ENCODE results near the gene SPON2. TPM values are rescaled to one million over a fixed set of nuclear protein-coding genes. Genes with fewer than 3 reads are reported as not detected.

The SPON2 gene
- total RNA-seq, 2 experiments from 2014 or later: 8.4 to 35.3 TPM

DNA sequence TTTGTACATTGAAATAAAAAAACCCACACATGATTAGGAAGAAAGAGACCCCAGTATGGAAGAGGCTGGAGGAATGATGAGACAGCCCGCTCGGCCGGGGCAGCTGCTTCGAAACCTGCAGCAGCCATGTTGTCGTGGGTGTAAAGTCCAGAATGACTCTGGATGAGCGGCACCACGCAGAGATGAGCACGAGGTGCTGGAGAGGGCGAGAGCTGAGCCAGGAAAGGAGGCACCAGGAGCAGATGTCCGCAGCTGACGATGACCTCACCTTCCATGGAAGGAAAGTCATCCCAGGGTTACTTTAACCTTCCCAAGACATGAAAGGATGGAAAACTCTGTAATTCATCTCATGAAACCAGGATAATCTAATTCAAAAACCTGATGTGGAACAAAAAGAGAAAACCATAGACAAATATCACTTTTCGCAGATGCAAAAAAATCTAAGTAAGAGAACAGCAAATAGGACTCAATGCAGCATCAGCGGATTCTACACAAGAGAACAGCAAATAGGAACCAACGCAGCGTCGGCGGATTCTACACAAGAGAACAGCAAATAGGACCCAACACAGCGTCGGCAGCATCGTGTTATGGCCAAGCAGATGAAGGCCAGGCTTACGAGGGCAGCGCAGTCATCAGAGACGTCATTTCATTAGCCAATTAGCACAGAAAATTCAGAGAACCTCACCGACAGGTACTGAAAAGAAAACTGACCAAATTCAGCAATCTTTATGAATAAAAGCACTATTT is 25.9 kb upstream of the SPON2 start:
- no peak overlapping the region for H3K4me2 ChIP-seq (ENCODE audit: low read length)
- DNase-seq (ENCODE audit: low spot score): no peak
- peaks cover 25% of the 10 kb centered on the region for H3K4me1 ChIP-seq (ENCODE audit: insufficient read depth, low read length, poor library complexity, severe bottlenecking)
- intact Hi-C loops (cut with micrococcal nuclease; ENCODE audit: unreplicated experiment): no loop called here
- no peaks in the 10 kb centered on the region for H3K36me3 ChIP-seq (ENCODE audit: insufficient read depth, low read length)
- H3K9me3 ChIP-seq (ENCODE audit: low read length): no peaks in the 10 kb centered on the region
- H3K27ac ChIP-seq (ENCODE audit: low read depth, low read length, poor library complexity, severe bottlenecking): no peak overlapping the region
- TF ChIP-seq, protein P1, sequence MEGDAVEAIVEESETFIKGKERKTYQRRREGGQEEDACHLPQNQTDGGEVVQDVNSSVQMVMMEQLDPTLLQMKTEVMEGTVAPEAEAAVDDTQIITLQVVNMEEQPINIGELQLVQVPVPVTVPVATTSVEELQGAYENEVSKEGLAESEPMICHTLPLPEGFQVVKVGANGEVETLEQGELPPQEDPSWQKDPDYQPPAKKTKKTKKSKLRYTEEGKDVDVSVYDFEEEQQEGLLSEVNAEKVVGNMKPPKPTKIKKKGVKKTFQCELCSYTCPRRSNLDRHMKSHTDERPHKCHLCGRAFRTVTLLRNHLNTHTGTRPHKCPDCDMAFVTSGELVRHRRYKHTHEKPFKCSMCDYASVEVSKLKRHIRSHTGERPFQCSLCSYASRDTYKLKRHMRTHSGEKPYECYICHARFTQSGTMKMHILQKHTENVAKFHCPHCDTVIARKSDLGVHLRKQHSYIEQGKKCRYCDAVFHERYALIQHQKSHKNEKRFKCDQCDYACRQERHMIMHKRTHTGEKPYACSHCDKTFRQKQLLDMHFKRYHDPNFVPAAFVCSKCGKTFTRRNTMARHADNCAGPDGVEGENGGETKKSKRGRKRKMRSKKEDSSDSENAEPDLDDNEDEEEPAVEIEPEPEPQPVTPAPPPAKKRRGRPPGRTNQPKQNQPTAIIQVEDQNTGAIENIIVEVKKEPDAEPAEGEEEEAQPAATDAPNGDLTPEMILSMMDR (conservative IDR thresholded peaks at IDR 0.05; ENCODE audit: low read length): no peak
- TF ChIP-seq EZH2phosphoT487 (IDR thresholded peaks at IDR 0.05; ENCODE audit: borderline replicate concordance, low read depth, low read length): no peak
- no peaks in the 10 kb centered on the region for H3K9me2 ChIP-seq (ENCODE audit: insufficient read depth, low read length)
- H3K79me2 ChIP-seq (ENCODE audit: insufficient read depth, low read depth, low read length): no peaks in the 10 kb centered on the region
- no peak overlapping the region for H3K4me3 ChIP-seq (ENCODE audit: low read depth, low read length, poor library complexity, severe bottlenecking)
- ChIA-PET POLR2A (no interaction called here), CTCF (ENCODE audit: unreplicated experiment) (no interaction called here)
- no peaks in the 10 kb centered on the region for H4K20me1 ChIP-seq (ENCODE audit: insufficient read depth, low read length)
- H2AFZ ChIP-seq (ENCODE audit: low read length): no peak overlapping the region
- BruUV-seq (replicated peaks): TSS peak; percentile 55

DNA sequence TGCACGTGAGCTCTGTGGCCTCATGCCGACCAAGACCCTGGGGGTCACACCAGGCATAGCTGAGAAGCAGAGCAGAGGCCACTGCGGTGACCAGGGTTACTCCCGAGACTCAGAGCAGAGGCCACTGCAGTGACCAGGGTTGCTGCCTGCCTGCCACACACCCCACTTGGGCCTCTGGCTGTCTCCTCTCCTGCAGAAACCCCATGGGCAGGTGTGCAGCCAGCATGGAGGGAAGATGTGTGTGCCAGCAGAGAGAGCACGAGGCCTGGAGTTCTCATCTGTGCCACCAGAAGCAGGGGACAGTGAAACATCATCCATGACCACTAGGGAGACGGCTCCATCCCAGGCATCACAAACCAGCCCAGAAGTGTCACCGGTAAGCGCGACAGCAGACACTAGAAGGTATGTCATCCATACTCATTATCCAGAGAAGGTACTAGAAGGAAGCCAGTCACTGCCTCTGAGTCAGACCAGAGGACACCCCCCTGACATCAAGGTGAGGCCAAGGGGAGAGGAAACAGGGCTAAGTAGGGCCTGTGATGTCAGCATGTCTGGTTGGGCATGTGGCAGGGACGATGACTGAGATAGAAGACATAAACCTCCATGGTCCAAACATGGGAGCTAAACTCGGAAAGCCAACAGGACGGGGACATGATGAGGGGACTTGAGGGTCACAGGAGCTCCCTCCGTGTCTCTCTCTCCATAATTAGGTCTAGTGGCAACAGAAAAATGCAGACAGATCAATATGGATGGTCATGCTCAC is 24.2 kb upstream of the SPON2 start:
- Histone ChIP-seq H3K27ac (ENCODE audit: low read depth, low read length, poor library complexity, severe bottlenecking) (no peak overlapping the region), H3K9me2 (ENCODE audit: insufficient read depth, low read length) (no peaks in the 10 kb centered on the region), H3K9me3 (ENCODE audit: low read length) (no peaks in the 10 kb centered on the region), H3K4me2 (ENCODE audit: low read length) (no peak overlapping the region), H4K20me1 (ENCODE audit: insufficient read depth, low read length) (no peaks in the 10 kb centered on the region), H3K36me3 (ENCODE audit: insufficient read depth, low read length) (no peaks in the 10 kb centered on the region), H3K4me1 (ENCODE audit: insufficient read depth, low read length, poor library complexity, severe bottlenecking) (peaks cover 16% of the 10 kb centered on the region), H2AFZ (ENCODE audit: low read length) (no peak overlapping the region), H3K79me2 (ENCODE audit: insufficient read depth, low read depth, low read length) (no peaks in the 10 kb centered on the region), H3K4me3 (ENCODE audit: low read depth, low read length, poor library complexity, severe bottlenecking) (no peak overlapping the region)
- intact Hi-C loops (cut with micrococcal nuclease; ENCODE audit: unreplicated experiment): no loop called here
- no TSS peak for BruUV-seq (replicated peaks)
- ChIA-PET CTCF (ENCODE audit: unreplicated experiment) (no interaction called here), POLR2A (interaction anchor here (1.3 kb wide), 1 partner anchor 18 kb away, joined by 3 read pairs; no protein-coding TSS in a partner anchor)
- DNase-seq (ENCODE audit: low spot score): no peak
- TF ChIP-seq, protein P1 (conservative IDR thresholded peaks at IDR 0.05; ENCODE audit: low read length): no peak
- TF ChIP-seq EZH2phosphoT487 (IDR thresholded peaks at IDR 0.05; ENCODE audit: borderline replicate concordance, low read depth, low read length): no peak
